GM18520 (cell line): ENCODE measurements around the gene CFAP74.

Experiments used
- ATAC-seq: cut with Tn5 transposase; IDR thresholded peaks from one replicate; pipeline ENCODE4 v1.9.1; 2021; ENCODE audit not compliant: unreplicated experiment

CFAP74 gene

DNA sequence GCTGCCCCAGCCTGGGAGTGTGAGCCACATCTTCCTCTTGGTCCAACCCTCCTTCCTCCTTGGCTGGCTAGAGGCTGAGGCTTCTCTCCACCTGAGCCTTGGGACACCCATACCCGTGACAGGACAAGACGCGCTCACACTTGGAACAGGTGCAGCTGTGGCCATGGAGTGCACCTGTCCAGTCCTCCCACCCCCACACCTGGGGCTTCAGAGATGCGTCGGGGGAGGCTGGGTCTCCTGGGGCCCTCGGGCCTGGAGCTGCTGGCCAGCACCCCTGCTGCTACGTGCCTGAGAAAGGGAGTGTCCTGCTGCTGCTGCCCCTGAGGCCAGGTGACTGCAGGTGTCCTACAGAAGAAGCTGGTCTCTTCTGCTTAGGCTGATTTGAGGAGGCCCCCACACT lies 47.5 kb downstream of the CFAP74 start:
- ATAC-seq = no peak

DNA sequence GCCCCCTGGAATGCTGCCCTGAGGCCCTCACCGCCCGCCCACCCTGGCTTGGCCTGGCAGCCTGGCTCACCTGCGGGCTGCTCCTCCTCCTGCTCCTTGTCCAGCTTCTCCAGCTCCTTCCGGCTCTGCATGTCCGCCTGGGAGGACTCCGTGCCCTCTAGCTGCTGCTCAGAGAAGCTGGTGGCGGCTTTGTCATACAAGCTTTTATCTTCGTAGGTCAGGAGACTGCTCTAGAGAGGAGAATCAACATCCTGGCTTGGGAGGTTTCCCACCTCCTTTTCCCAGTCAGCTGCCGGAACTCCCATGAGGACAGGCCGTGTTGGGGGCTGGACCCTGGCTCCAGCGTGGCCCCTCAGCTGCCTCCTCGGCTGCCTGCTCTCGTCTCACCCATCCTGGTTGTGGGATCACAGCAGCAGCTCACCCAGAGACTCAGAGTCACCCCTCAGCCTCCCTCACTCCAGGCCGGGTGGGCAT lies 47.9 kb downstream of the CFAP74 start:
- no peak for ATAC-seq

DNA sequence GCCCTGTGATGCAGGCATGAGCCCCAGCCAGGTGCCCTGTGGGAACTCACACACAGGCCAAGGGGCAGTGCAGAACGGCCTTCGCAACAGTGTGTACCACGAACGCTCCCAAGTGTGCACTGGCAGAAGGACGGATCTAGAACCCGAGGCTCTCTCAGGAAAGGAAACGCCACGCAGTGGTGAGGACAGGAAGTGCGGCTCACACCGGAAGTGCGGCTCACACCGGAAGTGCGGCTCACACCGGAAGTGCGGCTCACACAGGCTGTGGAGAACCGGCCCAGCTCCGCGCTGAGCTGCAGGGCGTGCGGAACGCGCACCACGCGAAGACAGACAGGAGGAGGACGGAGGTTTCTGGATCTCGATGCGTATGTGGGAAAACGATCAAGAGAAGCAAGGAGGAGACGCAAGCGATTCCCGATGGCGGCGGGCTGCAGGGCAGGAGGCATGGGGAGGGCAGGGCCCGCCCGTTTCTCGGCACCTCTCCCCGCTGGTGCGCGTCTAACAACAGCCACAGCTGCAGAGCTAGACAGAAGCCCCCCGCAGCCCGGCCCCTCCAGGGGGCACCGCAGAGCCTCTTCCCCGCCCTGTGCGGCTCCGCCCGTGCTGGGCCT lies 48.6 kb downstream of the CFAP74 start:
- ATAC-seq = no peak

DNA sequence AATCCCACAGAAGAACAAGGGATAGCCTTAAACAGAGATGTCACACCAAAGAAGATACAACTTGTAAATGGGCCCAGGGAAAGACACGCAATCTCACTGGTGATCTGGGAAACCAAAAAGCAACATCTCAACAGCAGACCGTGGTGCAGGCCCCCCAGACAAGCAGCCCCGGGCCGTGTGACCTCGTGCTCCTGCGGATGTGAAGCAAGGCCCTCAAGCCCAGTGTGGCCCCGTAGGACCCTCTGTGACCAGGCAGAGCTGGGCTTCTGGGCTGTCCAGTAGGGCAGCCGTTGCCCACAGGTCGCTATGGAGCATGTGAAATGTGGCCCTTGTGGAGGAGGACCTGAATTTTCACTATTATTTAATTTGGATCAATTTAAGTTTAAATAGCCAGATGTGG lies 49.6 kb downstream of the CFAP74 start:
- no peak for ATAC-seq

DNA sequence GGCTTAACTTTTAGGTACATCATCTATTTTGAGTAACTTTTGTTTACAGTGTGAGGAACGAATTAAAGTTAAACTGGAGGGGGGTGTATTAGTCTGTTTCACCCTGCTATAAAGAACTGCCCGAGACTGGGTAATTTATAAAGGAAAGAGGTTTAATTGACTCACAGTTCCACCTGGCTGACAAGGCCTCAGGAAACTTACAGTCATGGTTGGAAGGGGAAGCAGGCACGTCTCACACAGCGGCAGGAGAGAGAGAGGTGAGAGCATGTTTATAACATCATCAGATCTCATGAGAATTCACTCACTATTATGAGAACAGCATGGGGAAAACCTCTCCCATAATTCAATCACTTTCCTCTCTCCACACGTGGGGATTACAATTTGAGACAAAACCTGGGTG lies 52.6 kb downstream of the CFAP74 start:
- ATAC-seq = no peak

DNA sequence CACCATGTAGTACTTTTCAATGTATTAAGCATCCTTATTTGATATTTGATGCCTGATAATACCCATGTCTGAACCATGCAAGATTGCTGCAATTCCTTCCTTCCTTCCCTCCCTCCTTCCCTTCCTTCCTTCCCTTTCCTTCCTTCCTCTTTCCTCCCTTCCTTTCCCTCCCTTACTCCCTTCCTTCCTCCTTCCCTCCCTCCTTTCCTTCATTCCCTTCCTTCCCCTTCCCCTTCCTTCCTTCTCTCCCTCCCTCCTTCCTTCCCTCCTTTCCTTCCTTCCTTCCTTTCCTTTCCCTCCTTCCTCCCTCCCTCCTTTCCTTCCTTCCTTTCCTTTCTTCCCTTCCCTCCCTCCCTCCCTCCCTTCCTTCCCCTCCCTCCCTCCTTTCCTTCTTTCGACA lies 54.8 kb downstream of the CFAP74 start:
- ATAC-seq = no peak

DNA sequence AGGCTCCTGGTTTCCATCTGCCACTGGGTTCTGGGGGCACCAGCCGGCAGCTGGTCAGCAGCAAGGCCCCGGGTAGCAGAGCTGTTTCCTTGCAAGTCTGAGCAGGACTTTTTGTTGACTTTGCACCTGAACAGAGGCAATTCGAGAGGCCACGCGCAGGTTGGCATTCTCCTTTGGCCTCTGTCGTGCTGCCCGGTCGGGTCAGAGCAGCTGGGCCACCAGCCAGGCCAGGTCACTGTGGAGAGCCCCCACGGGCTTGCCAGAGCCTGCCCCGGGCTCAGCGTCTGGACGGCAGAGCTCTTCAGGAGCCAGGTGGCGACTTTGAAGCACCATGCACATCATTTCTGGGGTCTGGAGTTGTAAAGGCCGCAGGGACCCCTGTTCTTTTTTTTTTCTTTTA lies 56.1 kb downstream of the CFAP74 start:
- ATAC-seq = no peak

DNA sequence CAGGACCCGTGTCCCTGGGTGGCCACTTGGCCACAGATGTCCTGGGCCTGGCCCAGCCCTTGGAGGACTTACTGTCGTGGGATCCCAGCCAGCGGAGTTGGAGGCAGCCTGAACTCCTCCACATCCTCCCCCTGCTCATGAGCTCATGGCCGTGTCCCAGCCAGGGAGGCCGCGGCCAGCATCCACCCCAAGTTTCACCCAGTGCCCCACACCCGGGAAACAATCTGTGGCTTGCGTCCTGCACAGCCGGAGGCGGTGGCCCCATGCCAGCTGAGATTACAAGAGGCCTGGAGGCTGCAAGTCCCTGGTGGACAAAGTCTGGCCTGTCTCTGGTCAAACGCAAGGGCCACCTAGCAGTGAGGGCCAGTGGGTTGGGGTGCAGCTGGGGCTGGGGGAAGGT lies 57.0 kb downstream of the CFAP74 start:
- ATAC-seq = no peak

DNA sequence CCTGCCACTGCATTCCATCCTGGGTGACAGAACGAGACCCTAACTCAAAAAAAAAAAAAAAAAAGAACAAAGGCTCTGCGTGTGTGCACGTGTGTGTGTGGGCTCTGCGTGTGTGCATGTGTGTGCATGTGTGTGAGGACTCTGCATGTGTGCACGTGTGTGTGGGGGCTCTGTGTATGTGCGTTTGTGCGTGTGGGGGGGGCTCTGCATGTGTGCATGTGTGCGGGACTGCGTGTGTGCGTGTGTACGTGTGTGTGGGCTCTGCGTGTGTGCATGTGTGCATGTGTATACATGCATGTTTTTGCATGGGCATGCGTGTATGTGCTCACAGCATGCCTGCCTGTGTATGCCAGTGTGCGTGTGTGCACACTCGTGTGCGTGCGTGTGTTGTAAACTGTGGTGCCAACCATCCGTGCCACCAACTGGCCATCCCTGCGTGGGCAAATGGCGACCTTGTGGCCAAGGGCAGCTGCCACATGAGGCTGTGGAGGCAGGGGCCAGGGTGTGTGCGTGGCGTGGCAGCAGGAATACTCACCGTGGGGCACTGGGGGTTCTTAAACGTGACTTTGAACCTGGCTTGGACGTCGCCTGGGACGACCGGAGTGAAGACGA lies 57.7 kb downstream of the CFAP74 start:
- no peak for ATAC-seq

DNA sequence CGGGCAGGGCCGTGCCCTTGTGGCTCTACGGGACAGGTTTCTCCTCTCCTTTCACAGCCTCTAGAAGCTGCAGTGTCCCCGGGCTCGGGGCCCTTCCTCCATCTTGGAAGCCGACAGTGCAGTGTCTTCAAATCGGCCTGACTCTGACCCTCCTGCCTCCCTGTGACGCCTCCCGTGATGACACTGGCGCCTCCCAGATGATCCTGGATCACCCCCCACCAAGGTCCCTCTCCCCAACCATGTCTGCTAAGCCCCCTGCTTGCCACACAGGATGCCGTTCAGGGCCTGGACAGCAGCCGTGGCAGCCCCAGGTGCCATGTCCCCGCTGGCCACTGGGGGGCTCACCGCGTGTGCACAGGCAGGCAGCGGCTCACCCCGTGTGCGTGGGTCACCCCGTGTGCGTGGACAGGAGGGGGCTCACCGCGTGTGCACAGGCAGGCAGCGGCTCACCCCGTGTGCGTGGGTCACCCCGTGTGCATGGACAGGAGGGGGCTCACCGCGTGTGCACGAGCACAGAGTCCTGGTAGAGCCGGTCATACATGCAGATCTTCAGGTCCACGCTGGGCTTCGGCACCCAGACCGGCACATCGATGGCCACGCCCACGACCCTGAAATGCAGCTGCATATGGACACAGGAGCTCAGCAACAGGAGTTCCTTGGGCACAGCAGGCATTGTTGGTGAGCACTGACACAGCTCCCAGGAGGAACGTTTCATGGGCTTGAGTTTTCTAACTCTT lies 59.6 kb downstream of the CFAP74 start:
- ATAC-seq = no peak

DNA sequence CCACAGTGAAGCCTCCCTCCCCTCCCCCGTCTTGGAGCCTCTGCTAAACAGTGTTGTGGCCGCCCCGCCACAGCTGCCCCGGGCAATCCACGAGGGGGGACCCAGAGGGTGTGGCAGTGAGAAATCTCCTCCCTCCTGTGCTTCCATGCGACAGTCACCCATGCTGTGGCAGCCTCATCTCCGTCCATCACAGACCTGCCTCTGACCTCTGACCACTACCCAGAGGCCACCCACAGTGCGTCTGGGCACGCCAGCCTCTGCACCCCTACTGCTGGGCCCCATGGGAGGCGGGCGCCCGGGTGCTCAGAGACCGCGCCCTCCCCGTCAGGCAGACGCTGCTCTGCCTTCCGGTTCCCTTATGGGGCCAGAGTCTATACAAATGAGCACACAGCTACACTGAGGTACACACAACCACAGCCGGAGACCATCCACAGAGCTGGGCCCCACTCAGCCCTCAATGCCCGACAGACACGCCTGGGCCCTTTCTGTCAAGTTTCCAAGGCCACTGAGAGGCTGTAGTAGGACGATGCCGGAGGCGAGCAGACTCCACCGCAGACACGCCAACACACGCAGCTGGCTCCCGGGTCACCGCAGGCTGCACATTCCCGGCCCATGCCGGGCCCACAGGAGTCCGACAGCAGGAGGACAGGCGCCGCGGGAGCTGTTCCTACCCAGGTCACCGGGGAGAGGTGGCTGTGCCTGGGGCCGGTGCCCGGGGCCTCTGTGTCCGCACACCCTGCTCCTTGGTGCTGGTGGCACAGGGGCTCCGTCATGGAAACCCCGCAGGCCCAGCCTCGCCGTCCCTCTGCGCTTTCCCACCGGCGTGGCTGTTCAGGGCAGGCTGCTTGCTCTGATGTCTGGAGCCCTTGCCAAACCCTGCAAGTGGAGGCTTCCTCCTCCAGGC lies 60.6 kb downstream of the CFAP74 start:
- no peak for ATAC-seq

DNA sequence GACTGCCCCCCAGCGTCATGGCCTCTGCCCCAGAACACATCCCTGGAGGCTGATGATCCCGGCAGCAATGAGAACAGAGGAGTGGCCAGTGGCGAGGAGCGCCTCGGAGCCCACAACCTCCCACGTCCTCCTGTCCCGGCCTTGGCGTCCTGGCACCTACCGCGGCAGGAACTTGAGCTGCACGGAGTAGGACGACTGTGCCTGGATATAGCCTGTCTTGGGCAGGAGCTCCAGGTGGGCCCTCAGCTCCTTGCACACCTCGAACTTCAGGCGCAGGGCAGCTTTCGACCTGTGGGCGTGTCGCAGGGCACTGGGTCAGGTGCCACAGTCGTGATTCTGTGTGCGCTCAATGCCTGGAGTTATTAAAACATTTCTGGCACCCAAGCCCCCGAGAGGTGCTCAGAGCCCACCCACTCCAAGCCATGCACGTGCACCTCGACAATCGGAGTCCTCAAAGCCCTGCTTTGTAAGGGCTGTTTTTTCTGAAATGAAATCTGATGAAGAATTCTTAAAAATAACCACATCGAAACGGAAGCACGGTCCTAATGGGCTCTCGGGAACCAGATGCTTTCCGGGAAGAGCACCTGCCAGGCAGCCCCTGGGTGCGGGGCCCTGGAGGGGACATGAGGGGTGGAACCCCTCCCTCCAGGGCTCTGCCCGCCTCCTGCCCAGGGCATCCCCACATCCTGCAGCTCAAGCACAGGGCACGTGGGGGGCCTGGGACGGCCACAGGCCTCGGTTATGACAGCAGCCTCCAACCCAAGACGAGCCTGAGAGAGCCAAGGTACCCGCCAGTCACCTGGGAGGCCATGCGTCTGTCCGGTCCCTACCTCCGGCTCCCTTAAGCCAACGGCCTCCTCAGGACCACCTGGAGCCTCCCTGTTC lies 61.5 kb downstream of the CFAP74 start:
- no peak for ATAC-seq

DNA sequence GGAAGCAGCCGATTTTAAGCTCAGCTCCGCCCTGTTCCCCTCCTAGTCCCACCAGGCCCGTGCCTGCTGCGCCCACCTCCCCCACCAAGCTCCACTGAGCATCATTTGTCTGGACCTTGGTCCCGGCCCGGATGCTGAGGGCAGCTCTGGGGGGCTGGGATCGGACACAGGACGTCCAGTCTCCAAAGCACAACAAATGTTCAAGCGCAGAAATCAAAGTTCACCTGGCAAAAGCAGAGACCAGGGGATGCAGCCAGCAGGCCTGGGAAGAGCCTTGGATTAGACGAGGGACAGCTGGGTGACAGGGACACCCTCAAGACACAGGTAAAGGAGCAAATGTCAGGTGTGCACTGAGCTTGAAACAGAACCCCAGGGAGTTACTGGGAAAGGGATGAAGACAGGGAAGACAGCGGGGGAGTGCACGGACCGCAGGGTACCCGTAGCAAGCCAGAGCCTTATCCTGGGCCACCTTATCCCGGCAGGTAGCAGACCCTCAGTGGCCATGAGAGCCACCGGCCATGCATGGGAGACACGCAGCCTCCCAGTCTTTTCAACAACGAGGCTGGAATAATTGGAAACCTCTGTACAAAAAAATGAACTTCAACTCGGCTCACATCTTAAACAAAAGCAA lies 62.3 kb downstream of the CFAP74 start:
- no peak for ATAC-seq

DNA sequence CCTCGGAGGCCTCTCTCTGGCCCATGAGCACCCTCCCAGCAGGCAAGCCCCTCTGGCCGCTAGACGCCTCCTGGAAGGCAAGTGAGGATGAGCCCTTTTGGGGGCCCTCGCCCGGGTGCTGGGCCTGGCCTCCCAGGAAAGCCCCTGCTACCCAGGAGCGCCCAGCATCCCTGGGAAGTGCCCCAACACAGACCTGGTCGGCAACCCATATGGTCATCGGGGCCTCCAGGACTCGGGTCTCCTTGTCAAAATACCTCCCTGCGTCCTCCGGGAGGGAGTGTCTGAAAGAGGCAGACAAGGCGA lies 63.5 kb downstream of the CFAP74 start:
- no peak for ATAC-seq

DNA sequence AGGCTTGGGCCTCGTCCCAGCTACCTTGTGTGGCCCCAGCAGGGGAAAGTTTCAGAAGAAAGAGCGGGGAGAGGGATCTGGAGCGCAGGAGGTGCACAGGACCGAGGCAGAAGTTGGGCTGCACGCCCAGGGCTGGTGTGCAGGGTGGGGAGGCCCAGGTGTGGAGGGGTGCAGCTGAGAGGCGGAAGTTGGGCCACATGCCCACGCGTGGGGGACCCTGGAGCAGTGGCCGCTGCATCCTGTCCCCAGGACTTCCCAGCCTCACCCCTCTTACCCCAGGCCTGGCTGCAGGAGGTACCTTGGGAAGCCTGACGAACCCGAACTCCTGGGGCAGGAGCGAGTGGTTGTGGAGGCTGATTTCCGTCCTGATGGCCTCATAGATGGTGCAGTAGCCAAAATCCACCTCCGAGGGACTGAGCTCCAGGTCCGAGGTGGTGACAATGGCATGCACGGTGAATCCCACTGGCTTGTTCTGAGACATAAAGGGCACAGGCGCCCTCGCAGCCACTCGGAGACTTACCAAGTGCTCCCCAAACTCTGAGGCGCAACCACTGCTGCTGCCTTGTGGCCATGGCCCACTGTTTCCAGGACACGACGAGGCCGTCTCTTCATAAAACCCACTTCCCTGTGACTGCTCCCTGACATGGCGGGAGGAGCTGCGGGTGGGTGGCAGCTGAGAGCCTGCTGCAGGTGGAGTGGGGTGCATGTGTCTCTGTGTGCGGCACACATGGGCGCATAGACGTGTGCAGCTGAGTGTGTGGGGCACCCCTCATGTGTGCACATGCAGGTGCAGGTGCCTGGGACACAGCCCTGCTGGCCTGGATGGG lies 64.1 kb downstream of the CFAP74 start:
- no peak for ATAC-seq

DNA sequence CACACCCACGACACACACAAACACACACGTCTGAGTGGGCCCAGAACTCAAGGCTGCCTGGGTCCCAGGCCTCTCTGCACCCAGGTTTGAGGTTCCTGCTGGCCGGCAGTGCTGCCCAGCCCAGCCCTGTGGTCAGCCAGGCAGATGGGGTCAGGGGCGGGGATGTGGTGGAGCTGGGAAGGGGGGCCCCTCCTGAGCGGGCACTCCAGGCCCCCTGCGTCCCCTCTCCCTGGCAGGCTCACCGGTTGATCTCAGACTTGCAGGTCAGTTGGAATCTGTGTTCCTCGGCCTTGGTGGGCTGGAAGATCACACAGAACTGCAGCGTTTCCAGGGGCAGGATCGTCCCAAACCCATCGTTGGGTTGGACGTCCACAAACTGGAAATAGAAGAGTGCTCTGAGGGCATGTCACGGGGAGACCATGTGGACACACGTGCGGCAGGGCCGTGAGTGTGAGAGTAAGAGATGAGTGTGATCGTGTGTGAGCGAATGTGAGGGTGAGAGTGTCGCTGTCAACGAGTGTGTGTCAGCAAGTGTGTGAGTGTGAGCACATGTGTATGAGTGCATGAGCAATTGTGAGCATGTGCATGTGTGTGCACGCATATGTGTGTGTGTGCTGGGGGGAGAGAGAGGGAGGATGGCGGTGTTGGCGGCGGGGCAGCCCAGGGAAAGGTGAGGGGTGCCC lies 64.8 kb downstream of the CFAP74 start:
- no peak for ATAC-seq

DNA sequence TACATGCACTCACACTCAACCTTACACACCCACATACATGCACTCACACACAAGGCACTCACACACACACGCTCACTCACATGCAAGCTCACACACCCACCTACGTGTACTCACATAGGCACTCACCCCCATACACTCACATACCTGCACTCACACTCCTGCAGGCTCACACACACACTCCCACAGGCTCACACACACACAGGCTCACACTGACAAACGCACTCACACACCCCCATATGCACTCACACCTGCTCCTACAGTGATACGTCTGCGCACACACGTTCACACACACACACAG lies 65.4 kb downstream of the CFAP74 start:
- no peak for ATAC-seq

DNA sequence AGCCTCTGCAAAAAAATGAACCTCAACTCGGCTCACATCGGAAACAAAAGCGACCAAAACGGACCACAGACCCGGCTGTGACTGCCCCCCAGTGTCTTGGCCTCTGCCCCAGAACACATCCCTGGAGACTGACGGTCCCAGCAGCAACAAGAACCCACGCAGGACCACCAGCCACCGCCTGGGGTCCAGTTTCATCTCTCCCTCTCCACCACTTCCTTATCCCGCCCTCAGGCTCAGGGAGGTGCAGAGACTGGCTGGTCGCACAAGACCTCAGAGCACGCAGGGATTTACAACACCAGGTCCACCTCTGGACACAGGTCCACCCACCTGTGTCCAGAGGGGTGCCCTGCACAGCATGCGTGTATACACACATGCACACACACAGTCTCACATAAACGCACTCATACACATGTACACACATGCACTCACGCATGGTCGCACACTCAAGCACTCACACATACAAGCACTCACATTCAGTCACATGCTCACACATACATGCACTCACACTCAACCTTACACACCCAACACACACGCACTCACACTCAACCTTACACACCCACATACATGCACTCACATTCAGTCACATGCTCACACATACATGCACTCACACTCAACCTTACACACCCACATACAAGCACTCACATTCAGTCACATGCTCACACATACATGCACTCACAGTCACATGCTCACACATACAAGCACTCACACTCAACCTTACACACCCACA lies 65.9 kb downstream of the CFAP74 start:
- no peak for ATAC-seq
